ENCODE results near the gene TOX2. TPM values are rescaled to one million over a fixed set of nuclear protein-coding genes. Genes with fewer than 3 reads are reported as not detected.

TOX2 gene
- total RNA-seq, 1 donor from 2014 or later: 3.3 TPM

DNA sequence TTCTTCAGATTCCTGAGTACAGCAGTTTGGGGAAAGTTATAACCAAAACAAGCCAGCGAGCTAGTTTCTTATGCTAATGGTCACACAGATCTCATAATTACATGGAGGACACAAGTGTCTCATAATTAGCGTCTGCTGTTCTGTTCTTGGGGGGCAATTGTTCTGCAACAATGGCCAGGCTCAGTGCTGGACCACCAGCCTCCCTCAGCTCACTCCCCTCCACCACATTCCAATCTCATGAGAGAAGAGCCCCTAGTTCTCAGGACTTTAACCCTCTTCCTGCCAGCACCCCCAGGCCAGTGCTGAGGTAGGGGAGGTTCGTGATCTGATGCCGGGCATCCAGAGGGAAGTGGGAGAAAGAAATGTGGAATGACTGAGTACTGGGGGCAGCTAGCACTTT is 20.2 kb upstream of the TOX2 start:
- no peak overlapping the region for H3K27ac Mint-ChIP-seq (ENCODE audit: unreplicated experiment)
- no peak for DNase-seq (ENCODE audit: low read depth, low spot score)
- H3K27me3 Mint-ChIP-seq (ENCODE audit: low read depth): no peaks in the 10 kb centered on the region
- TF ChIP-seq, protein P1, sequence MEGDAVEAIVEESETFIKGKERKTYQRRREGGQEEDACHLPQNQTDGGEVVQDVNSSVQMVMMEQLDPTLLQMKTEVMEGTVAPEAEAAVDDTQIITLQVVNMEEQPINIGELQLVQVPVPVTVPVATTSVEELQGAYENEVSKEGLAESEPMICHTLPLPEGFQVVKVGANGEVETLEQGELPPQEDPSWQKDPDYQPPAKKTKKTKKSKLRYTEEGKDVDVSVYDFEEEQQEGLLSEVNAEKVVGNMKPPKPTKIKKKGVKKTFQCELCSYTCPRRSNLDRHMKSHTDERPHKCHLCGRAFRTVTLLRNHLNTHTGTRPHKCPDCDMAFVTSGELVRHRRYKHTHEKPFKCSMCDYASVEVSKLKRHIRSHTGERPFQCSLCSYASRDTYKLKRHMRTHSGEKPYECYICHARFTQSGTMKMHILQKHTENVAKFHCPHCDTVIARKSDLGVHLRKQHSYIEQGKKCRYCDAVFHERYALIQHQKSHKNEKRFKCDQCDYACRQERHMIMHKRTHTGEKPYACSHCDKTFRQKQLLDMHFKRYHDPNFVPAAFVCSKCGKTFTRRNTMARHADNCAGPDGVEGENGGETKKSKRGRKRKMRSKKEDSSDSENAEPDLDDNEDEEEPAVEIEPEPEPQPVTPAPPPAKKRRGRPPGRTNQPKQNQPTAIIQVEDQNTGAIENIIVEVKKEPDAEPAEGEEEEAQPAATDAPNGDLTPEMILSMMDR (conservative IDR thresholded peaks at IDR 0.05): no peak
- peaks cover 21% of the 10 kb centered on the region for H3K4me1 Mint-ChIP-seq
- peaks cover under 1% of the 10 kb centered on the region for H3K36me3 Mint-ChIP-seq (ENCODE audit: low read depth)
- peaks cover 12% of the 10 kb centered on the region for H3K9me3 Mint-ChIP-seq
- H3K4me3 Mint-ChIP-seq: no peak overlapping the region

DNA sequence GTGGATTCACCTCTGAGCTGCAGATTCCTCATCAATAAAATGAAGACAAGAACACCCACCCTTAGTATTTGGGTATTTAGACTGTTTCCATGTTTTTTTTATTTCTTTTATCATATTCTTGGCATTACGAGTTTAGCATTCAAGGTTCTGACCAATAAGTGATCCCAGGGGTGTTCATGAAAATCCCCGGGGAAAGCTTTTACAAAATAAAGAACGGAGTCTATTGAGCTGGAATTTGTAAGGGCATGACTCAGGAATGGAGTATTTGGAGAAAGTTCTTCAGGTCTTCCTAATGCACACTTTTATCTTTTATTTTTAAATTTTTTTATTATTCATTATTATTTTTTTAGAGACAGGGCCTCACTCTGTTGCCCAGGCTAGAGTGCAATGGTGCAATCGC is 19.4 kb upstream of the TOX2 start:
- peaks cover 24% of the 10 kb centered on the region for H3K4me1 Mint-ChIP-seq
- H3K27ac Mint-ChIP-seq (ENCODE audit: unreplicated experiment): no peak overlapping the region
- no peak overlapping the region for H3K4me3 Mint-ChIP-seq
- TF ChIP-seq, protein P1 (conservative IDR thresholded peaks at IDR 0.05): no peak
- no peaks in the 10 kb centered on the region for H3K36me3 Mint-ChIP-seq (ENCODE audit: low read depth)
- H3K9me3 Mint-ChIP-seq: peaks cover 9% of the 10 kb centered on the region
- no peaks in the 10 kb centered on the region for H3K27me3 Mint-ChIP-seq (ENCODE audit: low read depth)
- no peak for DNase-seq (ENCODE audit: low read depth, low spot score)

DNA sequence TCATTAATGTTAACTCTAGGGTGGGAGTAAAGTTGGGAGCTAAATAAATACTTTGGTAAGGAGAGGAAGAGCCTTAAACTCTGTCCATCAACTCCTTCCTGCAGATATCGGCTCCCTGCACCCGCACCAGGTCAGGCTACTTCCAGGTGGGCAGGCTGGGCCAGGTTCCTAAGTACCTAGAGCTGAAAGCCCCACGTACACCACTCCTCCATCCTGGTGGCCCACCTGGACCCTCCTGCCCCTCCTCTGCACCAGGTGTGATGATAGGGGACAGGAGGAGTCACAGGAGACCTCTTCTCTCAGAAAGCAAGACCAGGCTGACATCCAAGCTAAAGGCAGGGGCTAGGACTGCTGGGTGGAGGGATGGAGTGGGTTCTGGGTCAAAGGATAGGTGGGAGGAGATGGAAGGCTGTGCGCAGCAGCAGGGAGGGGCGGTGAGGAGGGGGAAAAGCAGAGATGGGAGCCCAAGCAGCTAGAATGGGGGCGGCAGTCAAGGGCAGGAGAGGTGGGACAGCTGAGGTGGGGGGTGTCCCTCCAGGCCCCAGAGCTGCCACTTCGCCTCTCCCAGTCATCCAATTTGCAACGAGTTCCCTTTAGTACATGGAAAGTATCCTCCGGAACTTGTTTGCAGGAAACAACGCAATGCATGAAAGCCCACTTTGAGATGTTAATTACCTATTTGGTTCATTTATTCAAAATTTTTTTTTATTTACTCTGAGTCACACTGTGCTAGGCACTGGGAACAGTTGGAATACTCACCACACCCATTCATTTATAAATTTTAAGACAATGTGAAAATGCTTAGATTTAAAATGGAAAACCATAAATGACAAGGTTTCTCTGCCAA is 15.2 kb upstream of the TOX2 start:
- no peak overlapping the region for H3K4me3 Mint-ChIP-seq
- TF ChIP-seq, protein P1 (conservative IDR thresholded peaks at IDR 0.05): no peak
- H3K4me1 Mint-ChIP-seq: peaks cover 52% of the 10 kb centered on the region
- no peak overlapping the region for H3K27ac Mint-ChIP-seq (ENCODE audit: unreplicated experiment)
- no peaks in the 10 kb centered on the region for H3K27me3 Mint-ChIP-seq (ENCODE audit: low read depth)
- H3K36me3 Mint-ChIP-seq (ENCODE audit: low read depth): peaks cover 7% of the 10 kb centered on the region
- no peak for DNase-seq (ENCODE audit: low read depth, low spot score)
- H3K9me3 Mint-ChIP-seq: peaks cover 9% of the 10 kb centered on the region

DNA sequence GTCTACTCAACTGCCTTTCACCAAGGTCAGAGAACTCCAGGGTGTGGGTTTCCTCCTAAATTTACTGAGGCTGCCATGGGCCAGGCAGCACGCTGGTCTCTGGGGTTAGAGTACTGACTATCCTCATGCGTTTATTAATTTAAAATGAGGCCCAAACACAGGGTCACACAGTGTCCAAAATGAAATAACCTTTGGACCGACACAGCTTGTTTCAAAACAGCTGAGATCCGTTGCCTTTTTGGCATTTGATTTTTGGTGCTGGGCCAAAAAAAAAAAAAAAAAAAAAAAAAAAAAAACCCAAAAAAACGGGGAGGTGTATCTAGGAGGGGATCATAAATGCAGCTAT is 14.6 kb upstream of the TOX2 start:
- DNase-seq (ENCODE audit: low read depth, low spot score): no peak
- Mint-ChIP-seq H3K27me3 (ENCODE audit: low read depth) (no peaks in the 10 kb centered on the region), H3K36me3 (ENCODE audit: low read depth) (peaks cover 7% of the 10 kb centered on the region), H3K9me3 (peaks cover 9% of the 10 kb centered on the region), H3K4me3 (no peak overlapping the region), H3K4me1 (peaks cover 52% of the 10 kb centered on the region), H3K27ac (ENCODE audit: unreplicated experiment) (no peak overlapping the region)
- TF ChIP-seq, protein P1 (conservative IDR thresholded peaks at IDR 0.05): no peak

DNA sequence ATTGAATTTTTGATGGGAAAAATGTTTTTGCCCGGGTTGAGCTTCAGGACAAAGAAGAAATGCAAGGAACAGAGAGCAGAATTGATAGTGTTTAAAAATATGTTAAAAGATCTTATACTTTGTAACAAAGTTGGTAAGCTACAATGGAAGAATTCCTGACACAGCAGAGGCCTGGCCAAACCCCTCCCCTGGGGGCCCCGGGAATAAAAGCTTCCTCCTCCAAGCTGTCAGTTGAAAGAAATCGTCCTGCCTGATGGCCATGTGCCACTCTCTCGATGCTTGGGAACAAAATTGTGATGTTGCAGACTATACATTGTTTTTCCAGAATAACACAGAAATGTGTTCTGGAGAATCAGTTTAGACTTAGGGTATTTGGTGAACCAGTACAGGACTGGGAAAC is 14.2 kb upstream of the TOX2 start:
- Mint-ChIP-seq H3K36me3 (ENCODE audit: low read depth) (peaks cover 7% of the 10 kb centered on the region), H3K4me1 (peaks cover 55% of the 10 kb centered on the region), H3K4me3 (no peak overlapping the region), H3K27ac (ENCODE audit: unreplicated experiment) (no peak overlapping the region), H3K9me3 (peaks cover 9% of the 10 kb centered on the region), H3K27me3 (ENCODE audit: low read depth) (no peaks in the 10 kb centered on the region)
- no peak for DNase-seq (ENCODE audit: low read depth, low spot score)
- TF ChIP-seq, protein P1 (conservative IDR thresholded peaks at IDR 0.05): no peak

All from neural crest cell (in vitro differentiated cells).